IMR-90 (cell line): ENCODE data around the gene CCNB2. TPM values are rescaled to one million over a fixed set of nuclear protein-coding genes. Genes with fewer than 3 reads are reported as not detected.

Experiments
- ATAC-seq: fragments of 200-7000 bp; cut with Tn5 transposase; 2 replicates; pipeline ENCODE4 v1.9.1; 2020; ENCODE audit warnings: low read depth, mild to moderate bottlenecking, moderate library complexity
- BruUV-seq: library from RNA; stranded (reverse); fragments of 400-500 nt; replicated peaks from 2 replicates; lab custom pipeline; 2021; lab: Mats Ljungman, UMichigan
- CTCF ChIA-PET: fragments of 300-600 bp; formaldehyde crosslinking; extraction: SDS; loops from one replicate; lab custom pipeline; 2021; ENCODE audit warnings: antibody characterized with exemption; lab: Yijun Ruan, JAX
- POLR2A ChIA-PET: fragments of 300-600 bp; sonication (Branson Sonifier 250); formaldehyde crosslinking; loops from one replicate; lab custom pipeline; 2022; ENCODE audit warnings: antibody characterized with exemption; ENCODE audit not compliant: unreplicated experiment; lab: Charles Lee
- DNase-seq: peaks from one replicate; pipeline ENCODE4 v3.0.0; 2013
- H2AFZ ChIP-seq: replicated peaks from 2 replicates; pipeline ENCODE3; 2013; ENCODE audit warnings: low read length, mild to moderate bottlenecking; ENCODE audit not compliant: poor library complexity
- H2AK5ac ChIP-seq: 2 replicates; pipeline ENCODE4 v1.6.1; 2013; ENCODE audit warnings: low read depth, low read length, inconsistent platforms
- H2AK9ac ChIP-seq: replicated peaks from 2 replicates; pipeline ENCODE3; 2013; ENCODE audit warnings: mild to moderate bottlenecking, low read depth, low read length, moderate library complexity; ENCODE audit not compliant: poor library complexity
- H2BK120ac ChIP-seq: 2 replicates; pipeline ENCODE4 v1.6.1; 2013; ENCODE audit warnings: low read depth, low read length, inconsistent platforms
- H2BK15ac ChIP-seq: 3 replicates; pipeline ENCODE4 v1.6.1; 2013; ENCODE audit warnings: low read depth, low read length, inconsistent platforms
- H2BK20ac ChIP-seq: 2 replicates; pipeline ENCODE4 v1.6.1; 2013; ENCODE audit warnings: low read depth, mild to moderate bottlenecking, inconsistent platforms, low read length, moderate library complexity
- H2BK5ac ChIP-seq: 2 replicates; pipeline ENCODE4 v1.6.1; 2013; ENCODE audit warnings: mild to moderate bottlenecking, low read depth, low read length, inconsistent platforms; ENCODE audit not compliant: poor library complexity, severe bottlenecking
- H3K14ac ChIP-seq: replicated peaks from 2 replicates; pipeline ENCODE4 v1.6.1; 2013; ENCODE audit warnings: low read depth, low read length, inconsistent platforms
- H3K18ac ChIP-seq: 2 replicates; pipeline ENCODE4 v1.6.1; 2013; ENCODE audit warnings: low read depth, low read length, control low read depth
- H3K23ac ChIP-seq: 2 replicates; pipeline ENCODE4 v1.6.1; 2013; ENCODE audit warnings: low read depth, low read length, inconsistent platforms
- H3K27ac ChIP-seq: 2 replicates; pipeline ENCODE4 v1.5.1; 2013; ENCODE audit warnings: mild to moderate bottlenecking, control low read depth, low read length; ENCODE audit not compliant: insufficient read depth
- H3K27me3 ChIP-seq: 2 replicates; pipeline ENCODE4 v1.6.1; 2013; ENCODE audit warnings: low read length; ENCODE audit not compliant: control insufficient read depth, insufficient read depth
- H3K36me3 ChIP-seq: 2 replicates; pipeline ENCODE4 v1.6.1; 2013; ENCODE audit warnings: low read length, mixed read lengths; ENCODE audit not compliant: control insufficient read depth, insufficient read depth
- H3K4ac ChIP-seq: 2 replicates; pipeline ENCODE4 v1.6.1; 2013; ENCODE audit warnings: low read depth, low read length, inconsistent platforms
- H3K4me1 ChIP-seq: 2 replicates; pipeline ENCODE4 v1.6.1; 2013; ENCODE audit warnings: low read length, mixed read lengths; ENCODE audit not compliant: control insufficient read depth, insufficient read depth
- H3K4me2 ChIP-seq: 2 replicates; pipeline ENCODE4 v1.6.1; 2013; ENCODE audit warnings: low read depth, mild to moderate bottlenecking, control low read depth, low read length, moderate library complexity
- H3K4me3 ChIP-seq: 2 replicates; pipeline ENCODE4 v1.5.1; 2013; ENCODE audit warnings: low read depth, mild to moderate bottlenecking, control low read depth, low read length, moderate library complexity; ENCODE audit not compliant: insufficient read depth
- H3K56ac ChIP-seq: 2 replicates; pipeline ENCODE4 v1.6.1; 2013; ENCODE audit warnings: low read length, inconsistent platforms; ENCODE audit not compliant: insufficient read depth; ENCODE audit errors: extremely low read depth
- H3K79me1 ChIP-seq, 2 experiments: 2 replicates each; pipeline ENCODE4 v1.6.1; 2013; ENCODE audit warnings: low read length in 2 of 2, inconsistent platforms in 1 of 2, low read depth in 1 of 2
- H3K9ac ChIP-seq: 2 replicates; pipeline ENCODE4 v1.6.1; 2013; ENCODE audit warnings: low read depth, low read length, control low read depth
- H3K9me1 ChIP-seq: 2 replicates; pipeline ENCODE4 v1.6.1; 2013; ENCODE audit warnings: low read length, inconsistent platforms; ENCODE audit not compliant: insufficient read depth
- H3K9me3 ChIP-seq: 2 replicates; pipeline ENCODE4 v1.6.1; 2013; ENCODE audit warnings: low read length; ENCODE audit not compliant: control insufficient read depth, insufficient read depth
- H4K20me1 ChIP-seq: 2 replicates; pipeline ENCODE4 v1.6.1; 2013; ENCODE audit warnings: low read length, inconsistent platforms; ENCODE audit not compliant: insufficient read depth
- H4K5ac ChIP-seq: 2 replicates; pipeline ENCODE4 v1.6.1; 2013; ENCODE audit warnings: mild to moderate bottlenecking, low read depth, low read length, control low read depth
- H4K8ac ChIP-seq, 2 experiments: 2 replicates each; pipeline ENCODE4 v1.6.1; 2013; ENCODE audit warnings: low read depth in 2 of 2, low read length in 2 of 2, control low read depth in 1 of 2, inconsistent platforms in 1 of 2
- H4K91ac ChIP-seq: 2 replicates; pipeline ENCODE4 v1.6.1; 2013; ENCODE audit warnings: low read depth, low read length, inconsistent platforms; ENCODE audit not compliant: insufficient read depth
- ELK1 ChIP-seq: fragments of 150-350 bp; IDR thresholded peaks from 2 replicates; pipeline ENCODE4 v1.6.1; 2016; ENCODE audit warnings: low read depth, mild to moderate bottlenecking, low read length, moderate library complexity, borderline replicate concordance
- FOS ChIP-seq: fragments of 150-350 bp; IDR thresholded peaks from 2 replicates; pipeline ENCODE4 v1.6.1; 2016; ENCODE audit warnings: low read depth, low read length
- NFE2L2 ChIP-seq: fragments of 150-350 bp; IDR thresholded peaks from 2 replicates; pipeline ENCODE4 v1.6.1; 2016; ENCODE audit warnings: low read depth, mild to moderate bottlenecking, low read length
- POLR2A ChIP-seq: IDR thresholded peaks from 2 replicates; pipeline ENCODE4 v1.6.1; 2012; ENCODE audit warnings: mild to moderate bottlenecking, low read depth, low read length
- SMC3 ChIP-seq: fragments of 150-350 bp; IDR thresholded peaks from 2 replicates; pipeline ENCODE4 v1.6.1; 2016; ENCODE audit warnings: low read depth, mild to moderate bottlenecking, antibody characterized with exemption, low read length, moderate library complexity
- WGBS, 2 experiments: methylation state at CpG; one replicate each; pipeline versions ENCODE4 v1.1.5 to v1.1.7; 2013; ENCODE audit warnings: missing lambda C conversion rate in 2 of 2; ENCODE audit not compliant: insufficient read length in 1 of 2; ENCODE audit errors: extremely low coverage in 2 of 2; 5-methylcytosine and 5-hydroxymethylcytosine counted together
- dilution Hi-C: fragments of 300-500 bp; cut with HindIII; formaldehyde crosslinking; loops from one replicate; pipeline ENCODE4 v1.14.3; 2018; ENCODE audit warnings: low sequenced_read_pairs; ENCODE audit not compliant: unreplicated experiment
- in situ Hi-C: fragments of 300-500 bp; cut with MboI; formaldehyde crosslinking; loops from 3 replicates; pipeline ENCODE4 v1.14.3; 2019; ENCODE audit warnings: low sequenced_read_pairs, inconsistent platforms, mixed read lengths
- intact Hi-C: fragments of 100-400 bp; cut with micrococcal nuclease; formaldehyde crosslinking; loops from 2 replicates; pipeline ENCODE4 v1.10.0; 2022
- polyA plus RNA-seq, 3 experiments: library from polyadenylated mRNA; depleted of rRNA; stranded (reverse); fragments of >200 nt; gene quantifications; 2 replicates each; pipeline ENCODE4 v1.2.3, GENCODE V29; 2012; ENCODE audit warnings: low replicate concordance in 1 of 3
- total RNA-seq: library from RNA; depleted of rRNA; stranded (reverse); fragments of >200 nt; gene quantifications from 2 replicates; pipeline ENCODE4 v1.2.3, GENCODE V29; 2012

Gene CCNB2
- total and polyA plus RNA-seq, 2 of the 4 experiments (the other 2 are of a cell fraction) = 52.5 to 54.6 TPM

- BruUV-seq = no TSS peak
Observed at GRCh38 chr15:59166601-59167265, 61.8 kb downstream of the CCNB2 start.

More at GRCh38 chr15:59166601-59167265, 61.8 kb downstream of the CCNB2 start:
- intact Hi-C loops = loop anchor here (5.0 kb wide), 1 partner anchor 134 kb away; no protein-coding TSS in a partner anchor
- ChIA-PET CTCF (interaction anchor here (0.6 to 0.9 kb wide), 2 partner anchors 80 to 86 kb away, joined by 3 to 4 read pairs; no protein-coding TSS in a partner anchor), POLR2A (no interaction called here)
- peak overlapping the region; percentile 81 for H3K18ac ChIP-seq
- dilution Hi-C loops = no loop called here
- H3K56ac ChIP-seq = no peak overlapping the region
- H3K4me2 ChIP-seq = no peak overlapping the region
- H3K79me1 ChIP-seq = peaks cover 7 to 29% of the 10 kb centered on the region in 2 experiments; a peak in 3 of 4 replicates
- no peak for ATAC-seq
- no peak for DNase-seq
- H3K23ac ChIP-seq = peak overlapping the region; percentile 73; the same call in 1 of the 2 replicates
- H2AFZ ChIP-seq = no peak overlapping the region
- H3K27me3 ChIP-seq = no peaks in the 10 kb centered on the region
- peak overlapping the region; percentile 83 for H3K14ac ChIP-seq
- peak overlapping the region in 1 of 2 experiments; percentile 71; a peak in 3 of 4 replicates for H4K8ac ChIP-seq
- H3K4ac ChIP-seq = peak overlapping the region; percentile 84
- peak overlapping the region; percentile 94 for H2AK5ac ChIP-seq
- peak overlapping the region; percentile 87 for H4K5ac ChIP-seq
- H3K9me1 ChIP-seq = peaks cover 16% of the 10 kb centered on the region
- H3K4me3 ChIP-seq = no peak overlapping the region
- H3K36me3 ChIP-seq = peaks cover 18% of the 10 kb centered on the region
- H2BK5ac ChIP-seq = peak overlapping the region; percentile 59
- H3K9ac ChIP-seq = no peak overlapping the region
- H2AK9ac ChIP-seq = peak overlapping the region; percentile 12
- peaks cover 27% of the 10 kb centered on the region for H3K4me1 ChIP-seq
- no peaks in the 10 kb centered on the region for H4K20me1 ChIP-seq
- peak overlapping the region; percentile 21; the same call in 1 of the 2 replicates for H3K27ac ChIP-seq
- H4K91ac ChIP-seq = peak overlapping the region; percentile 53
- peak overlapping the region; percentile 82 for H2BK20ac ChIP-seq
- WGBS, 2 experiments = 100% methylated on average over 2 of the region's 11 CpGs; no CpG with 5 or more reads in 1 of the 2 experiments
- H2BK15ac ChIP-seq = peak overlapping the region; percentile 62; the same call in 2 of the 3 replicates
- peak overlapping the region; percentile 80 for H2BK120ac ChIP-seq
- in situ Hi-C loops = no loop called here
- H3K9me3 ChIP-seq = no peaks in the 10 kb centered on the region
- TF ChIP-seq SMC3 (no peak), POLR2A (no peak), ELK1 (no peak), FOS (no peak), NFE2L2 (no peak)
